ENCODE data around the gene LRRC41.

- TF ChIP-seq CTCF (IDR thresholded peaks at IDR 0.05) (no peak), EZH2 (IDR thresholded peaks at IDR 0.05; ENCODE audit: borderline replicate concordance, insufficient read depth, low read depth, low read length, poor library complexity, severe bottlenecking) (no peak)
Measured at GRCh38 chr1:46285730-46286477, 17.5 kb downstream of the LRRC41 start.

Measured in B cell (primary cell).